CD4-positive, alpha-beta memory T cell (primary cell): ENCODE data around the gene ATP6V0E1. TPM values are rescaled to one million over a fixed set of nuclear protein-coding genes. Genes with fewer than 3 reads are reported as not detected.

Experiments
- CTCF ChIA-PET: fragments of 350-600 bp; sonication (Branson Sonifier 250); formaldehyde crosslinking; loops from one replicate; lab custom pipeline; 2021; ENCODE audit warnings: inconsistent platforms; ENCODE audit not compliant: partially characterized antibody; lab: Charles Lee
- POLR2A ChIA-PET: fragments of 350-600 bp; sonication (Branson Sonifier 250); formaldehyde crosslinking; loops from one replicate; lab custom pipeline; 2021; ENCODE audit not compliant: partially characterized antibody; lab: Charles Lee
- DNase-seq, 5 donors: peaks; one replicate each; pipeline versions ENCODE4 v3.0.0 to v3.0.0-alpha.2; 2020 to 2022; ENCODE audit warnings: mixed read lengths in 1 of 5
- H3K27ac ChIP-seq: one replicate; pipeline ENCODE4 v1.7.0; 2013; ENCODE audit warnings: low read depth, low read length
- H3K27me3 ChIP-seq: 2 replicates; pipeline ENCODE4 v1.7.0; 2013; ENCODE audit warnings: mild to moderate bottlenecking, low read length, moderate library complexity; ENCODE audit not compliant: insufficient read depth
- H3K36me3 ChIP-seq: 2 replicates; pipeline ENCODE4 v1.7.0; 2013; ENCODE audit warnings: mild to moderate bottlenecking, low read length, moderate library complexity; ENCODE audit not compliant: insufficient read depth
- H3K4me1 ChIP-seq: 2 replicates; pipeline ENCODE4 v1.7.0; 2013; ENCODE audit warnings: mild to moderate bottlenecking, low read length, moderate library complexity; ENCODE audit not compliant: insufficient read depth
- H3K4me3 ChIP-seq, 2 donors: one replicate each; pipeline ENCODE4 v1.7.0; 2013; ENCODE audit warnings: low read length in 2 of 2, mild to moderate bottlenecking in 1 of 2
- H3K9me3 ChIP-seq, 2 donors: one replicate each; pipeline ENCODE4 v1.7.0; 2013; ENCODE audit warnings: low read length in 2 of 2, control low read depth in 1 of 2; ENCODE audit not compliant: control insufficient read depth in 1 of 2
- H3K27ac Mint-ChIP-seq, 7 donors: one replicate each; pipeline ENCODE4 v1.8.0; 2020 to 2021; ENCODE audit warnings: mixed read lengths in 7 of 7, mild to moderate bottlenecking in 6 of 7, inconsistent platforms in 3 of 7, moderate library complexity in 3 of 7
- H3K27me3 Mint-ChIP-seq, 2 donors: one replicate each; pipeline ENCODE4 v1.8.0; 2020 to 2021; ENCODE audit warnings: mixed read lengths in 2 of 2
- H3K36me3 Mint-ChIP-seq, 2 donors: one replicate each; pipeline ENCODE4 v1.8.0; 2020 to 2021; ENCODE audit warnings: mixed read lengths in 2 of 2, inconsistent platforms in 1 of 2, mild to moderate bottlenecking in 1 of 2
- H3K4me1 Mint-ChIP-seq, 4 donors: one replicate each; pipeline ENCODE4 v1.8.0; 2020 to 2021; ENCODE audit warnings: mixed read lengths in 4 of 4, mild to moderate bottlenecking in 1 of 4
- H3K4me3 Mint-ChIP-seq, 8 donors: one replicate each; pipeline ENCODE4 v1.8.0; 2020 to 2021; ENCODE audit warnings: mixed read lengths in 8 of 8, mild to moderate bottlenecking in 7 of 8, moderate library complexity in 6 of 8, inconsistent platforms in 3 of 8
- H3K9me3 Mint-ChIP-seq, 8 donors: one replicate each; pipeline ENCODE4 v1.8.0; 2020 to 2021; ENCODE audit warnings: mixed read lengths in 8 of 8, mild to moderate bottlenecking in 5 of 8, inconsistent platforms in 3 of 8, moderate library complexity in 1 of 8
- intact Hi-C: fragments of 100-400 bp; cut with micrococcal nuclease; formaldehyde crosslinking; loops from one replicate; pipeline ENCODE4 v1.15.1; 2023
- polyA plus RNA-seq, 2 donors: library from polyadenylated mRNA; unstranded; fragments of 300-500 nt; fragmentation: Illumina TruSeq; gene quantifications; one replicate each; pipeline ENCODE4 v1.2.3, GENCODE V29; 2021
- total RNA-seq, 2 experiments: library from RNA; stranded (reverse); gene quantifications; one replicate each; pipeline ENCODE4 v1.2.3, GENCODE V29; 2021

Gene ATP6V0E1
- total and polyA plus RNA-seq, 4 experiments from 2014 or later = 158 to 559 (median 304) TPM

DNA sequence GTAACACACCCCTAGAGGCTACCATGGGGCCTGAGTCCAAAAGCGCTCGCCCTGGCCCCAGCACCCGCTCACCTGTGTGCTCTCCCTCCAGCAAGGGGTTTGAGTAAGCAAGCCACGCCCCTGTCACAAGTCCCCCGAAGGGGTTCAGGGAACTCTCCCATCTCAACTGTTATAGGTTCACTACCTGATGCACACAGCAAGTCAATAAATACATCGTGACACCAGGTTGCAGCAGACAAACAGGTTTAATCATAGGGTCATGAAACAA lies 64.2 kb downstream of the ATP6V0E1 start:
- Histone ChIP-seq H3K4me1 (no peaks in the 10 kb centered on the region), H3K9me3 (no peaks in the 10 kb centered on the region), H3K27me3 (no peaks in the 10 kb centered on the region), H3K27ac (no peak overlapping the region), H3K36me3 (no peaks in the 10 kb centered on the region), H3K4me3 (no peak overlapping the region)
- DNase-seq = no peak
- ChIA-PET CTCF (no interaction called here), POLR2A (no interaction called here)
- Mint-ChIP-seq H3K36me3 (no peaks in the 10 kb centered on the region), H3K9me3 (no peaks in the 10 kb centered on the region), H3K4me1 (peaks cover 0 to 1% (median 0%) of the 10 kb centered on the region in 4 donors), H3K27ac (peak overlapping the region in 3 of 7 donors; percentile 46 to 60 (median 58)), H3K4me3 (no peak overlapping the region), H3K27me3 (no peaks in the 10 kb centered on the region)
- intact Hi-C loops = no loop called here

- Mint-ChIP-seq H3K4me3 (no peak overlapping the region), H3K4me1 (peaks cover 8 to 20% (median 14%) of the 10 kb centered on the region in 4 donors), H3K36me3 (peaks cover 0 to 2% of the 10 kb centered on the region in 2 donors), H3K27me3 (no peaks in the 10 kb centered on the region), H3K9me3 (no peaks in the 10 kb centered on the region), H3K27ac (peak overlapping the region in 1 of 7 donors; percentile 67)
- ChIA-PET CTCF (interaction anchor here (0.8 to 1.8 kb wide), 2 partner anchors 11 to 72 kb away, joined by 4 to 6 read pairs; no protein-coding TSS in a partner anchor), POLR2A (interaction anchor here (0.5 to 1.1 kb wide), 2 partner anchors 67 to 92 kb away, joined by 3 read pairs; partner anchors contain the start of genes ATP6V0E1 and RPL26L1)
- Histone ChIP-seq H3K36me3 (no peaks in the 10 kb centered on the region), H3K9me3 (no peaks in the 10 kb centered on the region), H3K27me3 (no peaks in the 10 kb centered on the region), H3K4me3 (no peak overlapping the region), H3K27ac (no peak overlapping the region), H3K4me1 (peaks cover 11% of the 10 kb centered on the region)
- intact Hi-C loops = loop anchor here (10.0 kb wide), 1 partner anchor 1666 kb away; the partner anchor contains the start of gene NPM1
- DNase-seq = no peak
Measured at GRCh38 chr5:173050791-173051190, 67.2 kb downstream of the ATP6V0E1 start.

- no peaks in the 10 kb centered on the region for H3K36me3 ChIP-seq
- Mint-ChIP-seq H3K27me3 (no peaks in the 10 kb centered on the region), H3K9me3 (no peaks in the 10 kb centered on the region), H3K27ac (peak overlapping the region in 2 of 7 donors; percentile 8 to 41), H3K4me1 (peaks cover 9 to 24% (median 16%) of the 10 kb centered on the region in 4 donors), H3K36me3 (peaks cover 0 to 6% of the 10 kb centered on the region in 2 donors), H3K4me3 (no peak overlapping the region)
- intact Hi-C loops = loop anchor here (10.0 kb wide), 1 partner anchor 1667 kb away; the partner anchor contains the start of gene NPM1
- no peaks in the 10 kb centered on the region for H3K27me3 ChIP-seq
- ChIA-PET POLR2A (no interaction called here), CTCF (no interaction called here)
- H3K27ac ChIP-seq = no peak overlapping the region
- H3K4me1 ChIP-seq = peaks cover 11% of the 10 kb centered on the region
- H3K4me3 ChIP-seq = no peak overlapping the region
- DNase-seq = no peak
- H3K9me3 ChIP-seq = no peaks in the 10 kb centered on the region
Measured at GRCh38 chr5:173051746-173052145, 68.2 kb downstream of the ATP6V0E1 start.

DNA sequence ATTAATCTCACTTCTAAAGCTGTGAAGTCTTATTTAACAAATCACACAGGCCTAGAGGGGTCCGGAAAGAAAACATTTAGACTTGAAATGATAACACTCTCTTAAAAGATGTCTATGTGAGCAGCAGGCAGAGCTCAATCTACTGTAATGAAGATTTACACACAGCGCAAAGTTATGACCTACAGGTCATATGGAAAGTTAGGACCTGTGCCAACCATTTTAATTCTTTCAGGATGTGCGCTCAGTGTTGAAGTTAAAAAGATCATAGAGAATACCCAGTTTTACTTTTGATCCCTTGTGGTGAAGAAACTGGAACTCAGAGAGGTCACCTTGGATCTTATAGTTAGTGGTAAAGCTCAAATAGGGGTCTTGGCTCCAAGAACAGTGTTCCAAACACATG lies 69.5 kb downstream of the ATP6V0E1 start:
- H3K4me1 ChIP-seq = peaks cover 19% of the 10 kb centered on the region
- ChIA-PET CTCF (interaction anchor here (0.5 to 1.3 kb wide), 2 partner anchors 10 to 13 kb away, joined by 3 to 5 read pairs; no protein-coding TSS in a partner anchor), POLR2A (interaction anchor here (1.1 kb wide), 1 partner anchor 12 kb away, joined by 5 read pairs; no protein-coding TSS in a partner anchor)
- no peak overlapping the region for H3K4me3 ChIP-seq
- H3K36me3 ChIP-seq = no peaks in the 10 kb centered on the region
- H3K36me3 Mint-ChIP-seq = peaks cover 0 to 15% of the 10 kb centered on the region in 2 donors
- H3K4me3 Mint-ChIP-seq = no peak overlapping the region
- no peaks in the 10 kb centered on the region for H3K27me3 ChIP-seq
- intact Hi-C loops = loop anchor here (10.0 kb wide), 1 partner anchor 1668 kb away; the partner anchor contains the start of gene NPM1
- no peak for DNase-seq
- H3K27ac ChIP-seq = no peak overlapping the region
- peaks cover 11 to 37% (median 21%) of the 10 kb centered on the region in 4 donors for H3K4me1 Mint-ChIP-seq
- H3K27me3 Mint-ChIP-seq = no peaks in the 10 kb centered on the region
- H3K27ac Mint-ChIP-seq = peak overlapping the region in 1 of 7 donors; percentile 21
- H3K9me3 ChIP-seq = no peaks in the 10 kb centered on the region
- H3K9me3 Mint-ChIP-seq = no peaks in the 10 kb centered on the region

DNA sequence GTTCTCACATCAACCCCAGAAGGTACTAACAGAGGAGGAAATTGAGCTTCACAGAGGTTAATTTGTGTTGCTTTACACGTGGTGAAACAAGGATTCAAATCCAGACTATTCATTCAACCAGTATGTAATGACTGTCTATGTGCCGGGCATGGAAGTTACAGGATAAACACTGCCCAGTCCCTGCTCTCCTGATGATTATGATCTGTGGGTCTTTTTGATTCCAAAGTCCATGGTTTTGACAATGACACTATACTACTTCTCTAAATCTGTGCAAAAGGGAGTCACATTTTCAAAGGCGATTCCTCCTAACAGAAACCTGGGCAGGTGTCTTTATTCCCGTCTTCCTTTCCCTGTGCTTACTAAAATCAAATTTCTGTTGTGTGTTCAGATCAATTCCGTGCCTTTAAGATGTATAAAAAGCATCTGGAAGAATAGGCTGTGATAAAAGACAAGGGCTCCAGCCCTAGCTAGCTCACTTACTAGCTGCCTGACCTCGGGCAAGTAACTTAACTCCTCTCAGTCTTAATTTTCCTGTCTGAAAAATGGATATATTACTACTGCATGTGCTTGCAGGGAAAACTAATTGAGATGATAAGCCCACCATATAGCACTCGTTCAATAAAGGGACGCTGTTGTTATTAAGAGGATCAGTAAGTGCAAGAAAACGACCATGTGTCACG lies 71.6 kb downstream of the ATP6V0E1 start:
- Histone ChIP-seq H3K27me3 (no peaks in the 10 kb centered on the region), H3K36me3 (no peaks in the 10 kb centered on the region), H3K4me3 (peak overlapping the region; percentile 64 to 68), H3K9me3 (no peaks in the 10 kb centered on the region), H3K27ac (peak overlapping the region; percentile 95), H3K4me1 (peaks cover 36% of the 10 kb centered on the region)
- Mint-ChIP-seq H3K36me3 (peaks cover 0 to 20% of the 10 kb centered on the region in 2 donors), H3K27me3 (no peaks in the 10 kb centered on the region), H3K4me1 (peaks cover 15 to 49% (median 31%) of the 10 kb centered on the region in 4 donors), H3K4me3 (peak overlapping the region; percentile 83 to 96 (median 88)), H3K27ac (peak overlapping the region; percentile 90 to 98 (median 95)), H3K9me3 (no peaks in the 10 kb centered on the region)
- ChIA-PET POLR2A (interaction anchor here (0.6 to 2.3 kb wide), 6 partner anchors 19 to 290 kb away, joined by 3 to 13 read pairs (median 3); partner anchors contain the start of genes ATP6V0E1 and RPL26L1), CTCF (no interaction called here)
- no peak for DNase-seq
- intact Hi-C loops = loop anchor here (1.0 to 10.0 kb wide), 2 partner anchors 20 to 1670 kb away; partner anchors contain the start of gene NPM1

DNA sequence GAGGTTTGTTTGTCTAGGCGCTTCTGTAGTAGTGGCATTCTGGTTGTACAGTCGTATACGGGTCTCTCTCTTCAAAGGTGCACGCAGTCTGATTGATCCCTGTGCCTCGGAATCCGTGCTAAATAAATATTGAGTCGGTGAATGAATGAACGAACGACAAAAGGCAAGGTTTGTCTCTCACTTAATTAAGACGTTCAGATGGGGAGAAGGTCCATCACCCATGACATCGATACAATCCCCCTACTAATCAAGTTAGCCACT lies 72.1 kb downstream of the ATP6V0E1 start:
- H3K4me1 Mint-ChIP-seq = peaks cover 17 to 53% (median 34%) of the 10 kb centered on the region in 4 donors

More for the DNA sequence above, 72.1 kb downstream of the ATP6V0E1 start:
- Histone ChIP-seq H3K27ac (peak overlapping the region; percentile 95), H3K4me3 (peak overlapping the region; percentile 64 to 68), H3K9me3 (no peaks in the 10 kb centered on the region), H3K36me3 (peaks cover 4% of the 10 kb centered on the region), H3K27me3 (no peaks in the 10 kb centered on the region), H3K4me1 (peaks cover 41% of the 10 kb centered on the region)
- H3K9me3 Mint-ChIP-seq = no peaks in the 10 kb centered on the region
- ChIA-PET POLR2A (interaction anchor here (1.0 to 2.3 kb wide), 3 partner anchors 20 to 290 kb away, joined by 3 to 13 read pairs (median 9); partner anchors contain the start of gene ATP6V0E1), CTCF (no interaction called here)
- peaks cover 3 to 22% of the 10 kb centered on the region in 2 donors for H3K36me3 Mint-ChIP-seq
- H3K27me3 Mint-ChIP-seq = no peaks in the 10 kb centered on the region
- H3K27ac Mint-ChIP-seq = peak overlapping the region; percentile 90 to 98 (median 95)
- H3K4me3 Mint-ChIP-seq = peak overlapping the region; percentile 83 to 96 (median 88)
- intact Hi-C loops = loop anchor here (1.0 to 10.0 kb wide), 2 partner anchors 20 to 1671 kb away; partner anchors contain the start of gene NPM1
- DNase-seq = no peak
